ENCODE measurements around the gene RAF1. TPM values are rescaled to one million over a fixed set of nuclear protein-coding genes. Genes with fewer than 3 reads are reported as not detected.

RAF1 gene
- total and polyA plus RNA-seq, 9 of the 15 experiments (the other 6 are each of a cell fraction or from before 2014, with no cell fraction given), result 28.0 to 183 (median 85.6) TPM

DNA sequence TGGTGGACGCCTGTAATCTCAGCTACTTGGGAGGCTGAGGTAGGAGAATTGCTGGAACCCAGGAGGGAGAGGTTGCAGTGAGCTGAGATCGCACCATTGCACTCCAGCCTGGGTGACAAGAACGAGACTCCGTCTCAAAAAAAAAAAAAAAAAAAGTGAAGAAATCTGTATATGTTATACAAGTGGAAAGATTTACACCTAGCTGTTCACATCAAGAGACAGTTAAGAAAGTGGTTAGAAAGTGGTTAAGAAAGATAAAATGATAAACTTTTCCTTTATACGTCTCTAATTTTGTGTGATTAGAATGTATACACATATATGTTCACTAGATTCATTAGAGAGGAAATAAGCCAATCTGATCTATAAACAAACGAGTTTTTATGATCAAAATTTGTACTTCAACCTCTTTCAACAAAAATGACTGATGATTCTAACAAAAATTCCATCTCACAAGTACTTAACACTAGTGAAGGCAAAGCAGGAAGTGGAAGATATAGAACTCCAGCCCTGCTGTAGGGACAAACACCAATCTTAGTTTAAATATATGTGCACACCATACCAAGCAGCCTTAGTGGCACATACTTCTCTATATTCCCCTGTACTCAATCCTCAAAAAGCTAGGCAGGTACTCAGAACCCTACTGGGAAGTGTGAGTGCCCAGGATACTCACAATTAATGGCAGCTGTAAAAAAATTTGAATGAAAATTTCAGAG is 51.2 kb downstream of the RAF1 start (continued):
- TF ChIP-seq, protein P1, sequence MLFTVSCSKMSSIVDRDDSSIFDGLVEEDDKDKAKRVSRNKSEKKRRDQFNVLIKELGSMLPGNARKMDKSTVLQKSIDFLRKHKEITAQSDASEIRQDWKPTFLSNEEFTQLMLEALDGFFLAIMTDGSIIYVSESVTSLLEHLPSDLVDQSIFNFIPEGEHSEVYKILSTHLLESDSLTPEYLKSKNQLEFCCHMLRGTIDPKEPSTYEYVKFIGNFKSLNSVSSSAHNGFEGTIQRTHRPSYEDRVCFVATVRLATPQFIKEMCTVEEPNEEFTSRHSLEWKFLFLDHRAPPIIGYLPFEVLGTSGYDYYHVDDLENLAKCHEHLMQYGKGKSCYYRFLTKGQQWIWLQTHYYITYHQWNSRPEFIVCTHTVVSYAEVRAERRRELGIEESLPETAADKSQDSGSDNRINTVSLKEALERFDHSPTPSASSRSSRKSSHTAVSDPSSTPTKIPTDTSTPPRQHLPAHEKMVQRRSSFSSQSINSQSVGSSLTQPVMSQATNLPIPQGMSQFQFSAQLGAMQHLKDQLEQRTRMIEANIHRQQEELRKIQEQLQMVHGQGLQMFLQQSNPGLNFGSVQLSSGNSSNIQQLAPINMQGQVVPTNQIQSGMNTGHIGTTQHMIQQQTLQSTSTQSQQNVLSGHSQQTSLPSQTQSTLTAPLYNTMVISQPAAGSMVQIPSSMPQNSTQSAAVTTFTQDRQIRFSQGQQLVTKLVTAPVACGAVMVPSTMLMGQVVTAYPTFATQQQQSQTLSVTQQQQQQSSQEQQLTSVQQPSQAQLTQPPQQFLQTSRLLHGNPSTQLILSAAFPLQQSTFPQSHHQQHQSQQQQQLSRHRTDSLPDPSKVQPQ (CRISPR knock-in tag; IDR thresholded peaks at IDR 0.05; ENCODE audit: borderline replicate concordance), result no peak
- TF ChIP-seq ZBTB17 (CRISPR knock-in tag; IDR thresholded peaks at IDR 0.05) (no peak), SMARCB1 (IDR thresholded peaks at IDR 0.05; ENCODE audit: insufficient read length, low read depth) (no peak), MTA3 (IDR thresholded peaks at IDR 0.05; ENCODE audit: borderline replicate concordance) (no peak)

DNA sequence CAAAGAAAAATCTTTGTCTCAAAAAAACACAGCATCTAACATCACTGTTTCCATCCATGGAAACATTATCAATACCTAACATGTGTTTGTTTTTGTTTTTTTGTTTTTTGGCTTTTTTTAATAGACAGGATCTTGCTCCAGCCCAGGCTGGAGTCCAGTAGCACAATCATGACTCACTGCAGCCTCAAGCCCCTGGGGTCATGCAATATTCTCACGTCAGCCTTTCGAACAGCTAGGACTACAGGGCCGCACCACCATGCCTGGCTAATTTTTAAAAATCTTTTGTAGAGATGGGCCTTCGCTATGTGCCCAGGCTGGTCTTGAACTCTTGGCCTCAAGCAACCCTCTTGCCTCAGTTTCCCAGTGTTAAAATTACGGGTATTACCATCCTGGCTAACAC is 52.8 kb downstream of the RAF1 start:
- Histone ChIP-seq H3K4me3 (no peak overlapping the region), H3K9me1 (ENCODE audit: control insufficient read depth, insufficient read depth, low read length) (no peaks in the 10 kb centered on the region), H2AFZ (ENCODE audit: low read depth, low read length) (no peak overlapping the region), H3K4me1 (replicated peaks in 1 of 2; ENCODE audit: control insufficient read depth in 2 of 2, insufficient read depth in 2 of 2, low read length in 2 of 2) (no peaks in the 10 kb centered on the region), H3K36me3 (ENCODE audit: control insufficient read depth, insufficient read depth, low read length) (peaks cover 82% of the 10 kb centered on the region), H3K27ac (ENCODE audit: extremely low read depth, low read depth, low read length) (no peak overlapping the region), H3K9me3 (replicated peaks; ENCODE audit: control insufficient read depth, insufficient read depth, low read depth, low read length) (no peaks in the 10 kb centered on the region), H3K9ac (ENCODE audit: insufficient read depth in 1 of 2, low read depth in 2 of 2, low read length in 2 of 2) (no peak overlapping the region), H3K4me2 (ENCODE audit: insufficient read depth, low read length) (no peak overlapping the region), H3K27me3 (ENCODE audit: control insufficient read depth in 2 of 2, insufficient read depth in 2 of 2, low read length in 2 of 2) (no peaks in the 10 kb centered on the region), H4K20me1 (replicated peaks; ENCODE audit: control insufficient read depth, insufficient read depth, low read length) (peaks cover 4% of the 10 kb centered on the region; the same call in 1 of the 2 replicates), H3K79me2 (ENCODE audit: control insufficient read depth, insufficient read depth, low read length) (peaks cover 50% of the 10 kb centered on the region)
- ChIA-PET CTCF (ENCODE audit: low intra/inter-chr PET ratio) (no interaction called here), POLR2A (interaction anchor here (1.4 kb wide), 1 partner anchor 12 kb away, joined by 4 read pairs; no protein-coding TSS in a partner anchor)
- WGBS (ENCODE audit: insufficient coverage, low coverage, missing lambda C conversion rate), result 76% methylated on average over 5 of the region's 5 CpGs
- no TSS peak for BruUV-seq (replicated peaks)
- no peak for TF ChIP-seq POLR2H (tag; IDR thresholded peaks at IDR 0.05; ENCODE audit: low read depth)
- no peak for TF ChIP-seq ZNF707 (CRISPR knock-in tag; conservative IDR thresholded peaks at IDR 0.05)
- no peak for TF ChIP-seq EZH2 (IDR thresholded peaks at IDR 0.05; ENCODE audit: borderline replicate concordance, low read depth, low read length)
- TF ChIP-seq MEIS2 (IDR thresholded peaks at IDR 0.05; ENCODE audit: partially characterized antibody), result no peak
- no peak for TF ChIP-seq GABPA (tag; conservative IDR thresholded peaks at IDR 0.05; ENCODE audit: low read depth)
- TF ChIP-seq PCBP2 (IDR thresholded peaks at IDR 0.05; ENCODE audit: low read depth, low read length, poor library complexity, severe bottlenecking), result no peak
- TF ChIP-seq EP400 (IDR thresholded peaks at IDR 0.05), result no peak
- FAIRE-seq (no peak), DNase-seq (ENCODE audit: extremely low read depth in 1 of 4, low spot score in 3 of 4) (no peak), ATAC-seq (no peak)
- in situ Hi-C loops (cut with MboI), result no loop called here
- intact Hi-C loops (cut with micrococcal nuclease), result no loop called here

Data from K562 (cell line).